DND-41 (cell line): ENCODE measurements around the gene FAM241B.

Experiments used
- CTCF ChIP-seq: IDR thresholded peaks from 2 replicates; pipeline ENCODE4 v1.5.1; 2012; ENCODE audit warnings: borderline replicate concordance, low read length, moderate library complexity, mild to moderate bottlenecking; ENCODE audit not compliant: poor library complexity, severe bottlenecking; ENCODE audit errors: extremely low read depth
- EZH2 ChIP-seq: IDR thresholded peaks from 3 replicates; pipeline ENCODE4 v1.6.1; 2012; ENCODE audit warnings: borderline replicate concordance, low read depth, mild to moderate bottlenecking, moderate library complexity, low read length, inconsistent platforms; ENCODE audit not compliant: severe bottlenecking

GRCh38 chr10:69600761-69601330 lies 29.2 kb upstream of the FAM241B start:
- TF ChIP-seq CTCF (no peak), EZH2 (no peak)
